ENCODE results near the gene PLXNA4.

The PLXNA4 gene

GRCh38 chr7:132077971-132078685 is 498.1 kb downstream of the PLXNA4 start:
- DNase-seq (ENCODE audit: low read depth in 2 of 2, low spot score in 1 of 2), result no peak

GRCh38 chr7:132076301-132077035 is 499.8 kb downstream of the PLXNA4 start:
- no peak for DNase-seq (ENCODE audit: low read depth in 2 of 2, low spot score in 1 of 2)

GRCh38 chr7:132075515-132075914 is 500.8 kb downstream of the PLXNA4 start:
- no peak for DNase-seq (ENCODE audit: low read depth in 2 of 2, low spot score in 1 of 2)

DNA sequence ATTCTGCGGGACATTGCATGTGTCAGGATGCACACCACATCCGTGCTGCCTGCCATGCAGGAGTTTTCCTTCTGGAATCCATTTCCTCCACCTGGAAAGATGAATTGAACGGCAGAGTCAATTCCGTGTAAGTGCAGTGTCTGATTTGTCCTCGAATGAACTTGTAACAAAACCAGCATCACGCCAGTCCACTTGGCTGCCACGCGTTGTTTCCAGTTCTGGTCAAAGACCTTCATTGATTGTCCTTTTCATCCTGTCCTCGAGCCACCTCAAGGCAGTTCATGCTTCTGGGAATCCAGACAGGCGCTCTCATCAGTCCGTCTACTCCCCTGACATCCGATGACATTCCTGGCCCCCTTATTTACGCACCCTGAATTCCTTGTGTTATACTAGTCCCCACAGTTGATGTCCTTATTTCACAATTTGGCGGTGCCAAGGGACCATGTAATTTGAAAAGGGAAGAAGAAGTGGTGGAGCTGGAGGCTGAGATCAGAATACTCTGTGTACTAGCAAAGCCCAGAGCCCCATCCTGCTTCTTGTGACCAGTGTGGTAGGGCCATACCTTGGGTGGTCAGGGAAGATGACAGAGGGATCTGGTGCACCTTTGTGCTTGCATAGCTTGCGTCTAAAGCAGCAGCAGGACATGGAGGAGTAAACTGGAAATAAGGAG is 502.2 kb downstream of the PLXNA4 start:
- DNase-seq (ENCODE audit: low read depth in 2 of 2, low spot score in 1 of 2), result no peak

Data from stimulated activated CD8-positive, alpha-beta memory T cell treated with anti-CD3 and anti-CD28 coated beads, Interleukin-4, amount 100 ng/mL, for 1 hour (primary cell).